Heart left ventricle (tissue), 16 donors: ENCODE measurements around the gene HIGD1A. TPM values are rescaled to one million over a fixed set of nuclear protein-coding genes. Genes with fewer than 3 reads are reported as not detected.

Source experiments
- ATAC-seq, 4 donors: fragments of 200-7000 bp; cut with Tn5 transposase; one replicate each; pipeline ENCODE4 v1.9.1; 2020 to 2022; ENCODE audit warnings: moderate library complexity in 4 of 4, mild to moderate bottlenecking in 3 of 4, moderate number of reproducible peaks in 1 of 4
- DNase-seq, 5 donors: peaks; one replicate each; pipeline ENCODE4 v3.0.0-alpha.2; 2020
- H3K27ac ChIP-seq, 12 donors: fragments of 200-600 bp; sonication (generic) in 4 of 12; one replicate each; pipeline versions ENCODE4 v1.5.0 to v1.8.0; 2016 to 2022; ENCODE audit warnings: mild to moderate bottlenecking in 2 of 12
- H3K27me3 ChIP-seq, 9 donors: fragments of 200-600 bp; sonication (generic) in 2 of 9; one replicate each; pipeline versions ENCODE4 v1.5.1 to v1.8.0; 2016 to 2022; ENCODE audit warnings: mild to moderate bottlenecking in 3 of 9
- H3K36me3 ChIP-seq, 9 donors: fragments of 200-600 bp; sonication (generic) in 2 of 9; one replicate each; pipeline versions ENCODE4 v1.5.0 to v1.8.0; 2018 to 2022; ENCODE audit warnings: mild to moderate bottlenecking in 2 of 9
- H3K4me1 ChIP-seq, 12 donors: fragments of 200-600 bp; sonication (generic) in 4 of 12; one replicate each; pipeline versions ENCODE4 v1.5.0 to v1.8.0; 2016 to 2022; ENCODE audit warnings: mild to moderate bottlenecking in 3 of 12
- H3K4me3 ChIP-seq, 12 donors: fragments of 200-600 bp; sonication (generic) in 4 of 12; one replicate each; pipeline versions ENCODE4 v1.5.0 to v1.8.0; 2017 to 2022; ENCODE audit warnings: mild to moderate bottlenecking in 9 of 12, moderate library complexity in 4 of 12
- H3K9me3 ChIP-seq, 12 donors: fragments of 200-600 bp; sonication (generic) in 4 of 12; one replicate each; pipeline versions ENCODE4 v1.5.0 to v1.8.0; 2016 to 2022; ENCODE audit warnings: mild to moderate bottlenecking in 1 of 12
- CTCF ChIP-seq, 12 donors: fragments of 200-600 bp; sonication (generic) in 4 of 12; IDR thresholded peaks; one replicate each; pipeline versions ENCODE4 v1.5.0 to v1.8.0; 2018 to 2022; ENCODE audit warnings: antibody characterized with exemption in 12 of 12, mild to moderate bottlenecking in 5 of 12
- POLR2A ChIP-seq, 2 donors: fragments of 450-650 bp; IDR thresholded peaks; one replicate each; pipeline ENCODE4 v1.6.1; 2017; ENCODE audit warnings: antibody characterized with exemption in 2 of 2, mild to moderate bottlenecking in 2 of 2, moderate library complexity in 2 of 2
- WGBS, 4 donors: extraction: QIAGEN DNeasy Blood & Tissue Kit in 2 of 4; methylation state at CpG; one replicate each; pipeline versions ENCODE4 v1.1.5 to v1.1.7; 2013 to 2018; 5-methylcytosine and 5-hydroxymethylcytosine counted together
- intact Hi-C, 10 donors: fragments of 100-400 bp; cut with DNase I; formaldehyde crosslinking; loops; one replicate each; pipeline versions ENCODE4 v1.11.1 to v1.14.2; 2022
- polyA plus RNA-seq, 2 donors: library from polyadenylated mRNA; stranded (reverse); fragments of 200-250 nt; gene quantifications; one replicate each; pipeline ENCODE4 v1.2.3, GENCODE V29; 2013
- total RNA-seq, 9 donors: library from RNA; depleted of rRNA in 2 of 9; stranded (reverse); fragments of >200 nt in 2 of 9; fragmentation: NEBNext Ultra II Directional in 3 of 9; extraction: Animal tissue kit (Norgen Biotek cat#: 25700) in 3 of 9; gene quantifications; one replicate each; pipeline versions ENCODE4 v1.1.0 to v1.2.4, GENCODE V29; 2016 to 2023
- donor health status: ischemic (EF 13 %, LVEDD 7.1; RV severe dilation, severe dysfunction).
- donor health status: healthy with polysubstance abuse.
- donor health status: DM: no; HTN: yes; CAD: no.
- donor health status: DM: no; HTN: no; CAD: no.
- donor health status: ischemic (EF 25% LVEDD 6.9; RV normal size, moderate dysfunction).
- donor health status: ischemic (EF 25% LVEDD 5.7; RV mildly dilated, moderate dysfunction).
- donor health status: healthy.
- donor health status: DM: yes; HTN: yes; CAD: no.
- donor health status: ischemic (EF 35%, LVEDD 5.7; RV mildly dilated, moderate dysfunction).
- donor health status: nonischemic (EF 11% LVEDD 7.7; RV severe dilation, severe dysfunction).
- donor health status: DM: yes; HTN: yes; CAD: no.
- donor health status: PGD.
- donor health status: ischemic (EF 29% LVEDD 5.4; RV normal size, mild dysfunction).
- donor health status: nonischemic (EF 23%, LVEDD 6.1; RV moderate dilation, normal function).

HIGD1A gene
- total and polyA plus RNA-seq, 11 donors, result 170 to 497 (median 313) TPM

- intact Hi-C loops, result no loop called here
- WGBS, 4 donors, result 54 to 68% (median 59%) methylated on average over 2 of the region's 2 CpGs
- DNase-seq (no peak), ATAC-seq (no peak)
- Histone ChIP-seq H3K36me3 (no peaks in the 10 kb centered on the region), H3K9me3 (no peaks in the 10 kb centered on the region), H3K4me3 (no peak overlapping the region), H3K27ac (peak overlapping the region in 1 of 12 donors; percentile 68), H3K4me1 (peaks cover 0 to 56% (median 0%) of the 10 kb centered on the region in 12 donors), H3K27me3 (no peaks in the 10 kb centered on the region)
- TF ChIP-seq CTCF (IDR thresholded peaks at IDR 0.05), result no peak
- no peak for TF ChIP-seq POLR2A (IDR thresholded peaks at IDR 0.05)
These were observed 41.3 kb downstream of the HIGD1A start for GRCh38 chr3:42763021-42763420.

- no peaks in the 10 kb centered on the region for H3K36me3 ChIP-seq
- TF ChIP-seq POLR2A (IDR thresholded peaks at IDR 0.05), result no peak
- TF ChIP-seq CTCF (IDR thresholded peaks at IDR 0.05), result no peak
- H3K4me3 ChIP-seq, result no peak overlapping the region
- no peaks in the 10 kb centered on the region for H3K9me3 ChIP-seq
- 82 to 93% (median 85%) methylated on average over 6 of the region's 6 CpGs for WGBS, 4 donors
- peak overlapping the region in 1 of 12 donors; percentile 68 for H3K27ac ChIP-seq
- H3K4me1 ChIP-seq, result peaks cover 0 to 56% (median 0%) of the 10 kb centered on the region in 12 donors
- H3K27me3 ChIP-seq, result no peaks in the 10 kb centered on the region
- DNase-seq (peak in 1 of 5 donors; percentile 45), ATAC-seq (peak in 3 of 4 donors; percentile 41 to 71 (median 66))
- intact Hi-C loops, result no loop called here
These were observed 42.1 kb downstream of the HIGD1A start for GRCh38 chr3:42762046-42762724.

GRCh38 chr3:42758126-42758525 is 46.2 kb downstream of the HIGD1A start:
- no peak overlapping the region for H3K27ac ChIP-seq
- H3K27me3 ChIP-seq, result no peaks in the 10 kb centered on the region
- TF ChIP-seq CTCF (IDR thresholded peaks at IDR 0.05) (no peak), POLR2A (IDR thresholded peaks at IDR 0.05) (no peak)
- intact Hi-C loops, result loop anchor here in 2 of 10 donors (10.0 kb wide), 2 partner anchors 183 to 253 kb away; partner anchors contain the start of gene VIPR1 (in 1 of the 2)
- H3K9me3 ChIP-seq, result no peaks in the 10 kb centered on the region
- no peak overlapping the region for H3K4me3 ChIP-seq
- DNase-seq (no peak), ATAC-seq (no peak)
- no peaks in the 10 kb centered on the region for H3K36me3 ChIP-seq
- peaks cover 0 to 28% (median 0%) of the 10 kb centered on the region in 12 donors for H3K4me1 ChIP-seq
- WGBS, 4 donors, result 83 to 87% (median 84%) methylated on average over 11 of the region's 11 CpGs

- H3K27ac ChIP-seq, result no peak overlapping the region
- no peaks in the 10 kb centered on the region for H3K36me3 ChIP-seq
- no peak overlapping the region for H3K4me3 ChIP-seq
- peaks cover 0 to 18% (median 0%) of the 10 kb centered on the region in 12 donors for H3K4me1 ChIP-seq
- TF ChIP-seq POLR2A (IDR thresholded peaks at IDR 0.05) (no peak), CTCF (IDR thresholded peaks at IDR 0.05) (no peak)
- WGBS, 4 donors, result 94 to 97% (median 96%) methylated on average over 6 of the region's 6 CpGs
- no peak for ATAC-seq
- intact Hi-C loops, result loop anchor here in 2 of 10 donors (10.0 kb wide), 2 partner anchors 182 to 252 kb away; partner anchors contain the start of gene VIPR1 (in 1 of the 2)
- no peak for DNase-seq
- no peaks in the 10 kb centered on the region for H3K9me3 ChIP-seq
- no peaks in the 10 kb centered on the region for H3K27me3 ChIP-seq
These were observed 47.5 kb downstream of the HIGD1A start for GRCh38 chr3:42756681-42757213.
